ENCODE measurements around the gene DCAF11. TPM values are rescaled to one million over a fixed set of nuclear protein-coding genes. Genes with fewer than 3 reads are reported as not detected.

DCAF11 gene
- total and polyA plus RNA-seq, 2 of the 13 experiments (the other 11 are each of a cell fraction or from before 2014, with no cell fraction given), result 150 to 257 TPM

DNA sequence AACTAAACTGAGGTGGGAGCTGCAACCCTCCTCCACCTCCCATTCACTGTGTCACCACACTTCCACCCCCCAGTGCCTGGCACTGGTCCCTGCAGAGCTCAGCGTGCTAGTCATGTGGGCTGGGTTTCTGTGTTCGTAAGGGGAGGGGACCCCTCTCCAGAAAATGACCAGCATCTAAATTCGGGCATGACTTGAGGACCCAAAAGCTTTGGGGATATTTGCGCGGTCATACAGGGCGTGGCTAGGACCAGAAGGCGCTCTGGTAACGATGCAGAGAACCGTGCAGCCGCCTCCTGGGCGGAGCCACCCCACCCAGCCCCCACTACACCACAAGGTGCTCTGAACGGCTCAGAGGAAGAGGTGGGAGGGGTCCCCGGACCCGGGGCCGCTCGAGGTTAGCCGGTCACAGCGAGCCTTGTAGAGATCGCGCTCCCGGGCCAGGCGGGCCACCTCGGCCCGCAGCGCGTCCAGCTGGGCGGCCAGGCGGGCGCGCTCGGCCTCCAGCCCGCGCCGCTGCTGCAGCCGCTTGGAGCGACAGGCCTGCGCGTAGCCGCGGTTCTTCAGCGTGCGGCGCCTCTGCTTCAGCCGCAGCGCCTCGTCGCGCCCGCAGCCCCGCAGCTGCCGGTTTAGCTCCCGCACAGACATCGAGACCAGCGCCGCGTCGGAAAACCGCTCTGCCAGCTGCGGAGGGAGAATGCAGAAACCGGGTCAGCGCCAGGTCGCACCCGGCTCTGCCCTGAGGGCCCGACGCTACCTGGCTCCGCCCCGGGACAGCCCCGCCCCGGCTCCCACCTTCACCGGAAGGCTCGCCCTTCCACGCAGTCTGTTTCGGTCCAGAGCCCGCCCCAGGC, 33.5 kb upstream of the DCAF11 start (continued):
- TF ChIP-seq RBM39 (IDR thresholded peaks at IDR 0.05; ENCODE audit: low read depth, low read length, poor library complexity, severe bottlenecking) (no peak), ONECUT2 (CRISPR knock-in tag; IDR thresholded peaks at IDR 0.05) (no peak), ZNF337 (CRISPR knock-in tag; IDR thresholded peaks at IDR 0.05; ENCODE audit: borderline replicate concordance, low read depth) (no peak), ZSCAN20 (CRISPR knock-in tag; IDR thresholded peaks at IDR 0.05; ENCODE audit: borderline replicate concordance) (peak; percentile 96; the same call in 1 of the 2 replicates), ZBTB8A (CRISPR knock-in tag; IDR thresholded peaks at IDR 0.05; ENCODE audit: borderline replicate concordance, low read depth) (no peak), ZNF431 (CRISPR knock-in tag; IDR thresholded peaks at IDR 0.05; ENCODE audit: borderline replicate concordance, low read depth) (no peak), ZNF841 (CRISPR knock-in tag; IDR thresholded peaks at IDR 0.05; ENCODE audit: borderline replicate concordance) (no peak), ZNF552 (CRISPR knock-in tag; IDR thresholded peaks at IDR 0.05; ENCODE audit: borderline replicate concordance) (peak; percentile 84; the same call in 1 of the 2 replicates), FOSL1 (CRISPR knock-in tag; IDR thresholded peaks at IDR 0.05; ENCODE audit: borderline replicate concordance) (no peak)
- TF ChIP-seq, protein P1, sequence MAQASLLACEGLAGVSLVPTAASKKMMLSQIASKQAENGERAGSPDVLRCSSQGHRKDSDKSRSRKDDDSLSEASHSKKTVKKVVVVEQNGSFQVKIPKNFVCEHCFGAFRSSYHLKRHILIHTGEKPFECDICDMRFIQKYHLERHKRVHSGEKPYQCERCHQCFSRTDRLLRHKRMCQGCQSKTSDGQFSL (CRISPR knock-in tag; IDR thresholded peaks at IDR 0.05), result no peak
- TF ChIP-seq, protein P2, sequence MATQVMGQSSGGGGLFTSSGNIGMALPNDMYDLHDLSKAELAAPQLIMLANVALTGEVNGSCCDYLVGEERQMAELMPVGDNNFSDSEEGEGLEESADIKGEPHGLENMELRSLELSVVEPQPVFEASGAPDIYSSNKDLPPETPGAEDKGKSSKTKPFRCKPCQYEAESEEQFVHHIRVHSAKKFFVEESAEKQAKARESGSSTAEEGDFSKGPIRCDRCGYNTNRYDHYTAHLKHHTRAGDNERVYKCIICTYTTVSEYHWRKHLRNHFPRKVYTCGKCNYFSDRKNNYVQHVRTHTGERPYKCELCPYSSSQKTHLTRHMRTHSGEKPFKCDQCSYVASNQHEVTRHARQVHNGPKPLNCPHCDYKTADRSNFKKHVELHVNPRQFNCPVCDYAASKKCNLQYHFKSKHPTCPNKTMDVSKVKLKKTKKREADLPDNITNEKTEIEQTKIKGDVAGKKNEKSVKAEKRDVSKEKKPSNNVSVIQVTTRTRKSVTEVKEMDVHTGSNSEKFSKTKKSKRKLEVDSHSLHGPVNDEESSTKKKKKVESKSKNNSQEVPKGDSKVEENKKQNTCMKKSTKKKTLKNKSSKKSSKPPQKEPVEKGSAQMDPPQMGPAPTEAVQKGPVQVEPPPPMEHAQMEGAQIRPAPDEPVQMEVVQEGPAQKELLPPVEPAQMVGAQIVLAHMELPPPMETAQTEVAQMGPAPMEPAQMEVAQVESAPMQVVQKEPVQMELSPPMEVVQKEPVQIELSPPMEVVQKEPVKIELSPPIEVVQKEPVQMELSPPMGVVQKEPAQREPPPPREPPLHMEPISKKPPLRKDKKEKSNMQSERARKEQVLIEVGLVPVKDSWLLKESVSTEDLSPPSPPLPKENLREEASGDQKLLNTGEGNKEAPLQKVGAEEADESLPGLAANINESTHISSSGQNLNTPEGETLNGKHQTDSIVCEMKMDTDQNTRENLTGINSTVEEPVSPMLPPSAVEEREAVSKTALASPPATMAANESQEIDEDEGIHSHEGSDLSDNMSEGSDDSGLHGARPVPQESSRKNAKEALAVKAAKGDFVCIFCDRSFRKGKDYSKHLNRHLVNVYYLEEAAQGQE (IDR thresholded peaks at IDR 0.05; ENCODE audit: borderline replicate concordance in 1 of 2, low read depth in 1 of 2, low read length in 2 of 2), result no peak
- TF ChIP-seq, protein P3, sequence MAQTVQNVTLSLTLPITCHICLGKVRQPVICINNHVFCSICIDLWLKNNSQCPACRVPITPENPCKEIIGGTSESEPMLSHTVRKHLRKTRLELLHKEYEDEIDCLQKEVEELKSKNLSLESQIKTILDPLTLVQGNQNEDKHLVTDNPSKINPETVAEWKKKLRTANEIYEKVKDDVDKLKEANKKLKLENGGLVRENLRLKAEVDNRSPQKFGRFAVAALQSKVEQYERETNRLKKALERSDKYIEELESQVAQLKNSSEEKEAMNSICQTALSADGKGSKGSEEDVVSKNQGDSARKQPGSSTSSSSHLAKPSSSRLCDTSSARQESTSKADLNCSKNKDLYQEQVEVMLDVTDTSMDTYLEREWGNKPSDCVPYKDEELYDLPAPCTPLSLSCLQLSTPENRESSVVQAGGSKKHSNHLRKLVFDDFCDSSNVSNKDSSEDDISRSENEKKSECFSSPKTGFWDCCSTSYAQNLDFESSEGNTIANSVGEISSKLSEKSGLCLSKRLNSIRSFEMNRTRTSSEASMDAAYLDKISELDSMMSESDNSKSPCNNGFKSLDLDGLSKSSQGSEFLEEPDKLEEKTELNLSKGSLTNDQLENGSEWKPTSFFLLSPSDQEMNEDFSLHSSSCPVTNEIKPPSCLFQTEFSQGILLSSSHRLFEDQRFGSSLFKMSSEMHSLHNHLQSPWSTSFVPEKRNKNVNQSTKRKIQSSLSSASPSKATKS (CRISPR knock-in tag; IDR thresholded peaks at IDR 0.05), result no peak
- TF ChIP-seq, protein P4, sequence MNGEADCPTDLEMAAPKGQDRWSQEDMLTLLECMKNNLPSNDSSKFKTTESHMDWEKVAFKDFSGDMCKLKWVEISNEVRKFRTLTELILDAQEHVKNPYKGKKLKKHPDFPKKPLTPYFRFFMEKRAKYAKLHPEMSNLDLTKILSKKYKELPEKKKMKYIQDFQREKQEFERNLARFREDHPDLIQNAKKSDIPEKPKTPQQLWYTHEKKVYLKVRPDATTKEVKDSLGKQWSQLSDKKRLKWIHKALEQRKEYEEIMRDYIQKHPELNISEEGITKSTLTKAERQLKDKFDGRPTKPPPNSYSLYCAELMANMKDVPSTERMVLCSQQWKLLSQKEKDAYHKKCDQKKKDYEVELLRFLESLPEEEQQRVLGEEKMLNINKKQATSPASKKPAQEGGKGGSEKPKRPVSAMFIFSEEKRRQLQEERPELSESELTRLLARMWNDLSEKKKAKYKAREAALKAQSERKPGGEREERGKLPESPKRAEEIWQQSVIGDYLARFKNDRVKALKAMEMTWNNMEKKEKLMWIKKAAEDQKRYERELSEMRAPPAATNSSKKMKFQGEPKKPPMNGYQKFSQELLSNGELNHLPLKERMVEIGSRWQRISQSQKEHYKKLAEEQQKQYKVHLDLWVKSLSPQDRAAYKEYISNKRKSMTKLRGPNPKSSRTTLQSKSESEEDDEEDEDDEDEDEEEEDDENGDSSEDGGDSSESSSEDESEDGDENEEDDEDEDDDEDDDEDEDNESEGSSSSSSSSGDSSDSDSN (CRISPR knock-in tag; IDR thresholded peaks at IDR 0.05), result peak; percentile 97
- TF ChIP-seq, protein P5, sequence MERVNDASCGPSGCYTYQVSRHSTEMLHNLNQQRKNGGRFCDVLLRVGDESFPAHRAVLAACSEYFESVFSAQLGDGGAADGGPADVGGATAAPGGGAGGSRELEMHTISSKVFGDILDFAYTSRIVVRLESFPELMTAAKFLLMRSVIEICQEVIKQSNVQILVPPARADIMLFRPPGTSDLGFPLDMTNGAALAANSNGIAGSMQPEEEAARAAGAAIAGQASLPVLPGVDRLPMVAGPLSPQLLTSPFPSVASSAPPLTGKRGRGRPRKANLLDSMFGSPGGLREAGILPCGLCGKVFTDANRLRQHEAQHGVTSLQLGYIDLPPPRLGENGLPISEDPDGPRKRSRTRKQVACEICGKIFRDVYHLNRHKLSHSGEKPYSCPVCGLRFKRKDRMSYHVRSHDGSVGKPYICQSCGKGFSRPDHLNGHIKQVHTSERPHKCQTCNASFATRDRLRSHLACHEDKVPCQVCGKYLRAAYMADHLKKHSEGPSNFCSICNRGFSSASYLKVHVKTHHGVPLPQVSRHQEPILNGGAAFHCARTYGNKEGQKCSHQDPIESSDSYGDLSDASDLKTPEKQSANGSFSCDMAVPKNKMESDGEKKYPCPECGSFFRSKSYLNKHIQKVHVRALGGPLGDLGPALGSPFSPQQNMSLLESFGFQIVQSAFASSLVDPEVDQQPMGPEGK (CRISPR knock-in tag; IDR thresholded peaks at IDR 0.05), result peak; percentile 86
